Upper lobe of left lung (tissue), 4 donors: ENCODE measurements around the gene MAPK12.

Source experiments
- CTCF ChIP-seq, 6 experiments: fragments of 450-650 bp in 4 of 6; fragments of 200-600 bp in 2 of 6; sonication (generic) in 2 of 6; IDR thresholded peaks; one replicate each; pipeline ENCODE4 v1.5.1; 2016 to 2019; ENCODE audit warnings: antibody characterized with exemption in 6 of 6
- EP300 ChIP-seq, 4 donors: sonication (generic); formaldehyde crosslinking; IDR thresholded peaks; one replicate each; pipeline ENCODE4 v1.5.1; 2017; ENCODE audit warnings: antibody characterized with exemption in 4 of 4, control low read depth in 2 of 4

DNA sequence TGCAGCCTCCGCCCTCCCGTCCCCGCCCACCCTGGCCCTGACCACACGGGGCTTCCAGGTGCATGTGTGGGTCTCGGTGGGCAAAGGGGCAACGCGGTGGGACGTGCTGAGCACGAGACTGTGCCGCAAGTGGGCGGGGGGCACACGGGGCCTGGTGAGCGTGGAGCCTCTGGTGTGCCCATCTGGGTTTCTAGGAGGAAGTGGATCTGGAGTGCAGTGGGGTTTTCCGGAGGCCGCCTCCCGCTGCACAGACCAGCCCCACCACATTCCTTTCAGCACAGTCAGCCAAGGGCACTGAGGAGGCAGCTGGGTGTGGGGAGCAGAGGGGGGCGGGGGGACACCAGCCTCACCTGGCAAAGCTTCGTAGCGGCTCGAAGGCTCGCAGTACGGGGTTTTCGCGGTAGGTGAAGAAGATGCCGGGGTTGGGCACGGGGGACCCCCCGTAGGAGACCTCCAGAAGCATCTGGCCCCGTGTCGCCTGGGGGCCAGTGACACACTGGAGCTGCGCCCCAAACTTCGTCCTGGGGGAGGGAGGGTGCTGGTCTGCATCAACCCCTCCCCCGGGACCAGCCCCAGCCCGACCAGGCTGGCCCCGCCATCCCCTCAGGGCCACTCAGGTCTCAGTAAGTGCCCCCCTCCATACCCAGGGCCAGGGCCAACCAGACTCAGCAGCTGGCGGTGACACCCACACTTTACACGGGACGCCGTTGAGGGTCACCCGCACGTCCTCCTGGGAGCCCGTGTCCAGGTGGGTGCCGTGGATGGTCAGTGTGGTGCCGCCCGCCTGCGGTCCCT lies 21.1 kb upstream of the MAPK12 start:
- TF ChIP-seq EP300 (IDR thresholded peaks at IDR 0.05) (peak in 1 of 4 donors; percentile 81), CTCF (IDR thresholded peaks at IDR 0.05) (no peak)
